DMS 273 (cell line): ENCODE data around the gene NHSL2.
A peak's percentile ranks its signal among the peaks of the same experiment; 100 is the strongest.

ENCODE experiments used
- DNase-seq: peaks from one replicate; lab custom pipeline; 2025; ENCODE audit not compliant: unreplicated experiment; lab: John Stamatoyannopoulos, UW

The NHSL2 gene

GRCh38 chrX:72062916-72063315 lies 152.3 kb downstream of the NHSL2 start:
- no peak for DNase-seq

- no peak for DNase-seq
Measured at GRCh38 chrX:72069350-72070160, 158.9 kb downstream of the NHSL2 start.

GRCh38 chrX:72071213-72071612 lies 160.6 kb downstream of the NHSL2 start:
- DNase-seq, result no peak

- no peak for DNase-seq
Measured at GRCh38 chrX:72073633-72074032, 163.0 kb downstream of the NHSL2 start.

GRCh38 chrX:72078411-72078810 lies 167.8 kb downstream of the NHSL2 start:
- DNase-seq, result no peak

GRCh38 chrX:72079607-72080006 lies 169.0 kb downstream of the NHSL2 start:
- DNase-seq, result no peak

GRCh38 chrX:72080150-72080549 lies 169.5 kb downstream of the NHSL2 start:
- DNase-seq, result no peak

GRCh38 chrX:72080800-72081199 lies 170.2 kb downstream of the NHSL2 start:
- no peak for DNase-seq

GRCh38 chrX:72081605-72082320 lies 171.1 kb downstream of the NHSL2 start:
- DNase-seq, result no peak

GRCh38 chrX:72083291-72083690 lies 172.6 kb downstream of the NHSL2 start:
- no peak for DNase-seq

- DNase-seq, result no peak
Measured at GRCh38 chrX:72084114-72084513, 173.5 kb downstream of the NHSL2 start.

GRCh38 chrX:72086995-72087394 lies 176.3 kb downstream of the NHSL2 start:
- no peak for DNase-seq

GRCh38 chrX:72088761-72089160 lies 178.1 kb downstream of the NHSL2 start:
- DNase-seq, result no peak

- DNase-seq, result no peak
Measured at GRCh38 chrX:72089254-72089653, 178.6 kb downstream of the NHSL2 start.

GRCh38 chrX:72094894-72095293 lies 184.2 kb downstream of the NHSL2 start:
- DNase-seq, result peak; percentile 58

GRCh38 chrX:72095370-72095769 lies 184.7 kb downstream of the NHSL2 start:
- no peak for DNase-seq

- no peak for DNase-seq
Measured at GRCh38 chrX:72097098-72097497, 186.5 kb downstream of the NHSL2 start.

GRCh38 chrX:72100051-72100755 lies 189.6 kb downstream of the NHSL2 start:
- DNase-seq, result no peak

GRCh38 chrX:72100824-72101351 lies 190.2 kb downstream of the NHSL2 start:
- DNase-seq, result no peak

- no peak for DNase-seq
Measured at GRCh38 chrX:72101597-72102037, 191.0 kb downstream of the NHSL2 start.

GRCh38 chrX:72102126-72102525 lies 191.5 kb downstream of the NHSL2 start:
- no peak for DNase-seq
